GM19468 (cell line): ENCODE data around the gene PRKAR1A.

Experiments used
- ATAC-seq: cut with Tn5 transposase; IDR thresholded peaks from one replicate; pipeline ENCODE4 v1.9.1; 2021; ENCODE audit warnings: mild to moderate bottlenecking, moderate library complexity, moderate number of reproducible peaks; ENCODE audit not compliant: unreplicated experiment; ENCODE audit errors: extremely low read depth

The PRKAR1A gene

GRCh38 chr17:68595496-68595895, 83.3 kb downstream of the PRKAR1A start:
- ATAC-seq = no peak

- ATAC-seq = no peak
Observed at GRCh38 chr17:68595986-68596385, 83.8 kb downstream of the PRKAR1A start.

- ATAC-seq = no peak
Observed at GRCh38 chr17:68596411-68596945, 84.2 kb downstream of the PRKAR1A start.

- ATAC-seq = no peak
Observed at GRCh38 chr17:68598074-68598473, 85.8 kb downstream of the PRKAR1A start.

GRCh38 chr17:68598545-68598961, 86.3 kb downstream of the PRKAR1A start:
- no peak for ATAC-seq

- ATAC-seq = no peak
Observed at GRCh38 chr17:68599091-68599490, 86.9 kb downstream of the PRKAR1A start.

- no peak for ATAC-seq
Observed at GRCh38 chr17:68599552-68600066, 87.4 kb downstream of the PRKAR1A start.

- ATAC-seq = no peak
Observed at GRCh38 chr17:68600067-68600930, 88.1 kb downstream of the PRKAR1A start.
